UCSD-AML1 (cell line): Measurements from ENCODE around the gene CCDC172.
"Not testable (repeated sequence)": the region's sequence is repeated elsewhere in the genome, so short reads cannot be mapped to it uniquely, and the experiment has no call there.

Experiments
- DNase-seq: peaks from one replicate; lab custom pipeline; 2025; ENCODE audit not compliant: unreplicated experiment; lab: John Stamatoyannopoulos, UW

Gene CCDC172

GRCh38 chr10:116331815-116332214, 7.6 kb downstream of the CCDC172 start:
- DNase-seq: no peak

GRCh38 chr10:116336866-116337265, 12.6 kb downstream of the CCDC172 start:
- DNase-seq: no peak

GRCh38 chr10:116352125-116352524, 27.9 kb downstream of the CCDC172 start:
- no peak for DNase-seq

GRCh38 chr10:116353817-116354216, 29.6 kb downstream of the CCDC172 start:
- no peak for DNase-seq

- DNase-seq: no peak
Measured at GRCh38 chr10:116355341-116355740, 31.1 kb downstream of the CCDC172 start.

GRCh38 chr10:116356833-116357232, 32.6 kb downstream of the CCDC172 start:
- no peak for DNase-seq

GRCh38 chr10:116364868-116365267, 40.6 kb downstream of the CCDC172 start:
- DNase-seq: no peak

GRCh38 chr10:116371737-116372136, 47.5 kb downstream of the CCDC172 start:
- no peak for DNase-seq

- DNase-seq: no peak
Measured at GRCh38 chr10:116382290-116382689, 58.0 kb downstream of the CCDC172 start.

- no peak for DNase-seq
Measured at GRCh38 chr10:116385311-116385710, 61.1 kb downstream of the CCDC172 start.

- DNase-seq: no peak
Measured at GRCh38 chr10:116385994-116386809, 62.0 kb downstream of the CCDC172 start.

- DNase-seq: not testable (repeated sequence)
Measured at GRCh38 chr10:116393246-116393831, 69.1 kb downstream of the CCDC172 start.

- DNase-seq: no peak
Measured at GRCh38 chr10:116395223-116395985, 71.2 kb downstream of the CCDC172 start.

GRCh38 chr10:116398224-116398623, 74.0 kb downstream of the CCDC172 start:
- DNase-seq: no peak

GRCh38 chr10:116402858-116403257, 78.6 kb downstream of the CCDC172 start:
- no peak for DNase-seq

- DNase-seq: no peak
Measured at GRCh38 chr10:116403740-116404250, 79.5 kb downstream of the CCDC172 start.

- no peak for DNase-seq
Measured at GRCh38 chr10:116408719-116409118, 84.5 kb downstream of the CCDC172 start.

- no peak for DNase-seq
Measured at GRCh38 chr10:116410351-116410750, 86.1 kb downstream of the CCDC172 start.

GRCh38 chr10:116417821-116418220, 93.6 kb downstream of the CCDC172 start:
- DNase-seq: no peak

- DNase-seq: no peak
Measured at GRCh38 chr10:116418389-116418788, 94.1 kb downstream of the CCDC172 start.

- no peak for DNase-seq
Measured at GRCh38 chr10:116421815-116422214, 97.6 kb downstream of the CCDC172 start.

GRCh38 chr10:116427671-116428070, 103.4 kb downstream of the CCDC172 start, which contains the start of gene PNLIPRP3:
TSS of gene PNLIPRP3 (plus strand) at chr10:116427847. CDS start at chr10:116428013, 166 bp downstream.
- no peak for DNase-seq
